Hematopoietic multipotent progenitor cell treated with erythropoietin and hydrocortisone succinate and interleukin-3 and kit ligand, for 17 days (in vitro differentiated cells): ENCODE measurements around the gene ALDH1B1.
"Not testable (repeated sequence)": the region's sequence is repeated elsewhere in the genome, so short reads cannot be mapped to it uniquely, and the experiment has no call there.

ENCODE experiments used
- DNase-seq: peaks from one replicate; pipeline ENCODE4 v3.0.0-alpha.2; 2015; ENCODE audit warnings: low spot score

Gene ALDH1B1

DNA sequence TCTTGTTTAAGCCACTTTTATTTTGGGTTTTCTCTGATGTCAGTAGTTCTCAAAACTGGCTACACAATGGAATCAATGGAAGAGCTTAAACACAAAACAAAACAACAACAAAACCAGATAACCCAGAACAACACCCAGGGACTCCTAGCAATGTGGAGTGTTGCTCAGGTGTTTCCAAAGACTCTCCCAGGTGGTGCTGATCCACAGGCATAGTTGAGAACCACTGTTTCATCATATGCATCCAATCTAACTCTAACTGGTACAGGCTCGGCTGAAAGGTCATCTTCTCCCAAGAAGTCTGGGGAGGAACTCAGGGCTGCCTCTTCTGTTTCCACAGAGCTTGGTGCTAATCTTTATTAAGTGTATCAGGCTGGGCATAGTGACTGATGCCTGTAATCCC lies 5.4 kb upstream of the ALDH1B1 start:
- DNase-seq = no peak

- no peak for DNase-seq
Measured at GRCh38 chr9:38387751-38388150, 4.8 kb upstream of the ALDH1B1 start.

DNA sequence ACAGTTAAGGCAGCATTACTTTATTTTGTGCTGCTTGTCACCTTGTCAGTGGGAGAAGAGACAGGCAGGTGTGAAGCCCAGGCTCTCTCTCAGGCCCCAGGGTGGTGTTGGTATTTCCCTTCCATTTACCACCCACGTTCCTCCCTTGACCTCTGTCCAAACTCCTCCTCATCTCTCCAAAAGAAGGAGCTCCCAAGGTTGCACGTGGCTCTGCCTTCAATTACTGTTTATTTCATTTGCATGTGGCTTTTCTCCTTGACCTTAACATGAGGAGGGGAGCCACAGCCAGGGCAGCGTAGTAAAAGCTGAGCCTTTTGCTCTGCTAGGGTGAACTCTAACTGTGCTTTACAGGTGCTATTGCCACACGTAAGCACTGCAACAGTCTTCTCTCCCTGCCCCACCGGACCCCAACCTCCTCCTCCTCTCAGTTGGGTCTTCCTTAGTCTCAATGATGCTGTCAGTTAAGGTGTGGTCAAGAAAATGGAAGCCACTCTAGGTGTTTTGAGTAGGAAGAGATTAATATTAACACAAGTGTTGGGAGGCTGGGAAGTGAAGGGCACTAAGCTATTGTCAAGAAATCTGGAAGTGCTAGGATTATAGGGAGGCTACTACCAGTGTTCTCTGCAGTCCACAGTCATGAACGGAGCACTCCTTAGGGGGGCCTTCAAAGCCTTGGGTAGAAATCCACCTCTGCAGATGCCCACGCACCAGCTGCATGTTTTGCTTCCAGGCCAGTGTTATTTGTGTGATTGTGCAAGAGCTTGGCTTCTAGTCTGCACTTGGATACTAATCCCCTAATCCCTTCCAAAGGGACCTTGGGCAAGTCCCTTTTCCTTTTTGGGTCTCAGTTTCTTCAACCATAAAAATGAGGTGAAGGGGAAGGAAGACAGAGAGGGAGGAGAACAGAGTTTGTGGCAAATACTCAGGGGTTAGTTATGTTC lies 3.9 kb upstream of the ALDH1B1 start:
- DNase-seq = no peak

- DNase-seq = no peak
Measured at GRCh38 chr9:38389313-38389712, 3.2 kb upstream of the ALDH1B1 start.

DNA sequence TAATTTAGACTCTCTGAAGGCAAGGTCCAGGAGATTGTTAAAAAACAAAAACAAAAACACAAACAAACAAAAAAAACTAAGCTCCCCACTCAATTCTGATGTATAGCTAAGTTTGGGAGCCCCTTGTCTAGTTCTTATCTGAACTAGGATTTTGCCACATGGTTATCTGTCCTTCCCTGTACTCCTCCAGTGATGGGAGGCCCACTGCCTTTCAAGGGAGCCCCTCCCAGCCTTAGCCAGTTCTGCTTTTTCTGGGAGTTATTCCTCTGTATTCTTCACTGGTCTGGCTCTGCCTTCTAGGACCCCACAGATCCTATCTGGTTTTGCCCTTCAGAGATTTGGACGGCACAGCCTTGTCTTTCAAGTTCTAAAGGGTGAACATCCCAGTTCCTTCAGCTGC lies 2.1 kb upstream of the ALDH1B1 start:
- DNase-seq = no peak

DNA sequence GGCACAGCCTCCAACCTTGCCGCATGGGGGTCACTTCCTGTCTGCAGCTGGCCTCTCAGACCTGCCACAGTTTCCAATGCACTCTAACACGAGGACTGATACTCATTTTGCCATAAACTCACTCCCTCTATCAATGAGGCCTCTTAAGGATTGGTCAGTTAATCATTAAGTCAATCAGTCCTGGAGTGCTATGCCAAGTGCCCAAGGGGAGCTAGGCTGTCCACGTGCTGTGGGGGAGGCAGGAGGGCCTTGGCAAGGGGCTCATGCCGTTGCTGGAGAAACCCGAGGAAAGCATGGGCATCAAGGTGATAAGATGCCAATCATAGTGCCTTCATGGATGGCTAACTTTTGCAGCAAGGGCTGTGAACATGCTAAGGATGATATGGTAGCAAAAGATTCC lies 1.7 kb upstream of the ALDH1B1 start:
- no peak for DNase-seq

- DNase-seq = no peak
Measured at GRCh38 chr9:38391278-38392118, 1.0 kb upstream of the ALDH1B1 start.

DNA sequence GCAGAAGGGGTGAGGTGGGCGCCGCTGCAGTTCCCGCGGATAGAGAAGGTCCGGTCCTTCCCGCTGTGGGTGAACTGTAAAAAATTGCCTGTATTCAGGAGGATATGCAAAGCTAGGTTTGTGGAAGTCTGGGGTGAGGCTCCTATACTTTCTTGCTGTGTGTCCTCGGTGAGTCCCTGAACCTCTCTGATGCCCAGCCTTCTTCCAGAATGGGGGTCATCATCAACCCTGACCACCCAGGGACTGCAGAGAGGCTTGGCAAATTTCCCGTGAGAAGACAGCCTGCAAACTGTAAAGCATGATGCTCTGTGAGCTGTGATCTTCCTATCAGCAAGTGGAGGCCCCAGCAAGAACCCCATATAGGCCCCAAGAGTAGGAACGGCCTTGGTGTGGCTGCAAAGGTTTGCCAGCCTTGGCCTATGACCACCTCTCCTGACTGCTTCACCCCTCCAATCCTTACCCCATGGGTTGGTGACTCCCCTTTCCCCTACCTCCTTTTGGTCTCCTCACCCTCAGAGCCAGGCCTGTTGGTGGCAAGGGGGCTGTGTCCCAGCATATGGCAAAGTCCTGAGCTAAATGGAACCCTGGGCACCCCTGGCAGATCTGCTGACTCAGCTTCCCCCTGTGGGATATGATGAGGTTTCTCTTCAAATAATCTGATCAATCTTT lies 760 bp downstream of the ALDH1B1 start:
- DNase-seq = no peak

- no peak for DNase-seq
Measured at GRCh38 chr9:38394416-38394815, 1.9 kb downstream of the ALDH1B1 start.

DNA sequence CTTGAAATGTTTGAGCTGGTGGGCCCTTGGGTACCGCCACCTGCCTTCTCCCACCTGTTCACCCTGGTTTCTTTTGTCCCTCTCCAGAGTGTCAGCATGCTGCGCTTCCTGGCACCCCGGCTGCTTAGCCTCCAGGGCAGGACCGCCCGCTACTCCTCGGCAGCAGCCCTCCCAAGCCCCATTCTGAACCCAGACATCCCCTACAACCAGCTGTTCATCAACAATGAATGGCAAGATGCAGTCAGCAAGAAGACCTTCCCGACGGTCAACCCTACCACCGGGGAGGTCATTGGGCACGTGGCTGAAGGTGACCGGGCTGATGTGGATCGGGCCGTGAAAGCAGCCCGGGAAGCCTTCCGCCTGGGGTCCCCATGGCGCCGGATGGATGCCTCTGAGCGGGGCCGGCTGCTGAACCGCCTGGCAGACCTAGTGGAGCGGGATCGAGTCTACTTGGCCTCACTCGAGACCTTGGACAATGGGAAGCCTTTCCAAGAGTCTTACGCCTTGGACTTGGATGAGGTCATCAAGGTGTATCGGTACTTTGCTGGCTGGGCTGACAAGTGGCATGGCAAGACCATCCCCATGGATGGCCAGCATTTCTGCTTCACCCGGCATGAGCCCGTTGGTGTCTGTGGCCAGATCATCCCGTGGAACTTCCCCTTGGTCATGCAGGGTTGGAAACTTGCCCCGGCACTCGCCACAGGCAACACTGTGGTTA lies 3.3 kb downstream of the ALDH1B1 start:
- no peak for DNase-seq

GRCh38 chr9:38396371-38396671 lies 3.8 kb downstream of the ALDH1B1 start:
- DNase-seq = no peak

DNA sequence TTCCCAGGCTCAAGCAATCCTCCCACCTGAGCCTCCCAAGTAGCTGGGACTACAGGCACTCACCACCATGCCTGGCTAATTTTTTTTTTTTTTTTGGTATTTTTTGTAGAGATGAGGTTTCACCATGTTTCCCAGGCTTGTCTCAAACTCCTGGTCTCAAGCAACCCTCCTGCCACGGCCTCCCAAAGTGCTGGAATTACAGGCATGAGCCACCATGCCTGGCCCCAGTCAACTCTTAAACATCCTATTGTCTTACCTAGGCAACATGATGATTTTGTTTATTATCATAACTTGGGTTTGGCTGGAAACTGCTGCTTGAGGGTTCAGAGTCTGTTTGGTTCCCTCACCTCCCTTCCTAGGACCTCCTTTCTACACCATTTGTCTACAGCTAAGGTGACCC lies 6.7 kb downstream of the ALDH1B1 start:
- not testable (repeated sequence) for DNase-seq

DNA sequence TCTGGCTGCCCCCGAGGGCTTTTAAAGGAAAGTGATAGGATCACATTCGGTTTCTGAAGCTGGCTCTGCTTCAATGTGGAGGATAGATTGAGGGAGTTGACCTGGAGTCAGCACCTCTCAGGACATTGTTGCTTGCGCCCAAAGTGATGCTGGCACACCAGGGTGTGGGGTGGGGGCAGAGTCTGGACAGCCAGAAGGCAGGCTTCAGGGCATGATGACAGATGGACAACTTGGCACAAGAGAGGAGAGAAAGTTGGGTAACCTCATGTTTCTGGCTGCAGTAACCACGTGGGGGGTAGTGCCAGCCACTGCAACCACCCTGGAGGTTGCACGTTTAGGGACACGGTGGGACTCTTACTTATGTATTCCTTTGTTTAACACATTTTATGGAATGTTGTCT lies 9.5 kb downstream of the ALDH1B1 start:
- no peak for DNase-seq

- DNase-seq = no peak
Measured at GRCh38 chr9:38404314-38404713, 11.8 kb downstream of the ALDH1B1 start.

- no peak for DNase-seq
Measured at GRCh38 chr9:38405785-38406184, 13.3 kb downstream of the ALDH1B1 start.

- DNase-seq = no peak
Measured at GRCh38 chr9:38406476-38407186, 14.1 kb downstream of the ALDH1B1 start.

GRCh38 chr9:38408719-38409118 lies 16.2 kb downstream of the ALDH1B1 start:
- no peak for DNase-seq

GRCh38 chr9:38412751-38413150 lies 20.2 kb downstream of the ALDH1B1 start:
- no peak for DNase-seq

DNA sequence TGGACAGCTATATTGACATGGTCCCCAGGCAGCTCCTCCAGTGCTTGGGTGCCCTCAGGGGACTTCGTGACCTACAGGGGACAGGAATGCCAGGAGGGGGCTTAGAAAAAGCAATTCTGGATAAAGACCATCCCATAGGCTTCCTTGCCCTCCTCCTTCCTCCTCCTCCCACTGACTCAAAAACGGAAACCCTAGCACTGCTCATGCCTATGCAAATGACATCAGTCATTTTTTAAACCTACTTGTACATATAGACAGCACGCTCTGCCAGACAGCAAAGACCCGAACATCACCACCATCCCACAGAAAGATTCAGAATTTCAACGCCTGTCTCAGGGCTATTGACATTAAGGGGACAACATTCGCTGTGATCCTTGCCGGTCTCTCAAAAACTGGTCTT lies 20.8 kb downstream of the ALDH1B1 start:
- DNase-seq = no peak

GRCh38 chr9:38414040-38414723 lies 21.7 kb downstream of the ALDH1B1 start:
- no peak for DNase-seq

DNA sequence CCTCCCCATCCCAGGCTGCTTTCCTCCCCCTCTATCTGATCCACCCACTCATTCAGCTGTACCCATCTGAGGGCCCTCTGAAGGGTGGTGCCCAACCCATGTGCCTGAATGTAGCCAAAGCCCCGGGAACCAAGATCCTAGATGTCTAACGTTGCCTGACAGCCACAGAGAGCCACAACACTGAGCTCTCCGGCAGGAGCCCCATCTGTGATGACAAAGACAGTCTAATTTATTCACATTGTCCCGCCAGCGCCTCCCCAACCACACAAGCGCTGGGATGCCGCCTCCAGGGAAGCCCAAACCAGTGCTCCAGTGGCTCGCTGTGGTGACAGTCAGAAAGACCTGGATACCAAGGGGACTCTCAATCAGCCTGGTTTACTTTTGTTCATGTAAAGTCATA lies 23.4 kb downstream of the ALDH1B1 start:
- DNase-seq = no peak
